Upper lobe of right lung (tissue), 1 donor: ENCODE measurements around the gene PLEKHG2. TPM values are rescaled to one million over a fixed set of nuclear protein-coding genes. Genes with fewer than 3 reads are reported as not detected.

Experiments used
- ATAC-seq: fragments of 200-7000 bp; cut with Tn5 transposase; one replicate; pipeline ENCODE4 v1.9.1; 2020; ENCODE audit warnings: mild to moderate bottlenecking, moderate library complexity
- DNase-seq: peaks from one replicate; pipeline ENCODE4 v3.0.0-alpha.2; 2020
- H3K27ac ChIP-seq: fragments of 200-600 bp; one replicate; pipeline ENCODE4 v1.8.0; 2022
- H3K27me3 ChIP-seq: fragments of 200-600 bp; one replicate; pipeline ENCODE4 v1.8.0; 2022; ENCODE audit warnings: mild to moderate bottlenecking
- H3K36me3 ChIP-seq: fragments of 200-600 bp; one replicate; pipeline ENCODE4 v1.8.0; 2022
- H3K4me1 ChIP-seq: fragments of 200-600 bp; one replicate; pipeline ENCODE4 v1.8.0; 2022
- H3K4me3 ChIP-seq: fragments of 200-600 bp; one replicate; pipeline ENCODE4 v1.8.0; 2022; ENCODE audit warnings: mild to moderate bottlenecking
- H3K9me3 ChIP-seq: fragments of 200-600 bp; one replicate; pipeline ENCODE4 v1.8.0; 2022
- CTCF ChIP-seq: fragments of 200-600 bp; IDR thresholded peaks from one replicate; pipeline ENCODE4 v1.8.0; 2022; ENCODE audit warnings: antibody characterized with exemption
- intact Hi-C: fragments of 100-400 bp; cut with DNase I; formaldehyde crosslinking; loops from one replicate; pipeline ENCODE4 v1.11.0; 2022
- total RNA-seq: library from RNA; stranded (reverse); fragmentation: NEBNext Ultra II Directional; extraction: Animal tissue kit (Norgen Biotek cat#: 25700); gene quantifications from one replicate; pipeline ENCODE4 v1.2.1, GENCODE V29; 2021
- donor health status: DM: no; HTN: yes; CAD: no; lungs with severe emphysema.

The PLEKHG2 gene
- total RNA-seq, 1 donor from 2014 or later = 32.4 TPM

GRCh38 chr19:39389631-39390414 lies 22.6 kb upstream of the PLEKHG2 start:
- Histone ChIP-seq H3K4me1 (peaks cover 16% of the 10 kb centered on the region), H3K36me3 (peaks cover 60% of the 10 kb centered on the region), H3K9me3 (no peaks in the 10 kb centered on the region), H3K27ac (peak overlapping the region; percentile 96), H3K27me3 (no peaks in the 10 kb centered on the region), H3K4me3 (peak overlapping the region; percentile 69)
- no peak for ATAC-seq
- no peak for DNase-seq
- intact Hi-C loops = no loop called here
- TF ChIP-seq CTCF = no peak

GRCh38 chr19:39390451-39390750 lies 22.1 kb upstream of the PLEKHG2 start:
- Histone ChIP-seq H3K4me1 (peaks cover 16% of the 10 kb centered on the region), H3K4me3 (peak overlapping the region; percentile 69), H3K27me3 (no peaks in the 10 kb centered on the region), H3K27ac (peak overlapping the region; percentile 96), H3K9me3 (no peaks in the 10 kb centered on the region), H3K36me3 (peaks cover 66% of the 10 kb centered on the region)
- intact Hi-C loops = no loop called here
- no peak for TF ChIP-seq CTCF
- DNase-seq (no peak), ATAC-seq (no peak)

GRCh38 chr19:39390751-39391437 lies 21.6 kb upstream of the PLEKHG2 start, which contains the start of the genes MED29 and PAF1:
TSS of gene MED29 (plus strand) at chr19:39391378. CDS start at chr19:39391423, 45 bp downstream.
TSS of gene PAF1 (minus strand) at chr19:39391106. CDS start at chr19:39390864, 242 bp downstream.
- DNase-seq (peak; percentile 97), ATAC-seq (peak; percentile 97)
- no peak for TF ChIP-seq CTCF
- Histone ChIP-seq H3K9me3 (no peaks in the 10 kb centered on the region), H3K27me3 (no peaks in the 10 kb centered on the region), H3K36me3 (peaks cover 63% of the 10 kb centered on the region), H3K4me3 (peak within 1 kb of the TSS; percentile 69), H3K27ac (peak within 1 kb of the TSS; percentile 96), H3K4me1 (peaks cover 16% of the 10 kb centered on the region)
- intact Hi-C loops = no loop called here

GRCh38 chr19:39397360-39398296 lies 14.8 kb upstream of the PLEKHG2 start:
- Histone ChIP-seq H3K4me3 (peak overlapping the region; percentile 19), H3K36me3 (peaks cover 32% of the 10 kb centered on the region), H3K27me3 (no peaks in the 10 kb centered on the region), H3K9me3 (no peaks in the 10 kb centered on the region), H3K4me1 (peaks cover 38% of the 10 kb centered on the region), H3K27ac (peak overlapping the region; percentile 92)
- intact Hi-C loops = no loop called here
- peak; percentile 86 for ATAC-seq
- TF ChIP-seq CTCF = peak; percentile 96
- DNase-seq = peak; percentile 95

GRCh38 chr19:39398297-39398864 lies 14.1 kb upstream of the PLEKHG2 start:
- Histone ChIP-seq H3K36me3 (peaks cover 26% of the 10 kb centered on the region), H3K4me3 (peak overlapping the region; percentile 19), H3K27me3 (no peaks in the 10 kb centered on the region), H3K9me3 (no peaks in the 10 kb centered on the region), H3K4me1 (peaks cover 38% of the 10 kb centered on the region), H3K27ac (peak overlapping the region; percentile 92)
- TF ChIP-seq CTCF = no peak
- intact Hi-C loops = no loop called here
- DNase-seq (peak; percentile 87), ATAC-seq (peak; percentile 47)
